Skeletal muscle tissue (tissue), 4 donors: ENCODE data around the gene CTXND1. TPM values are rescaled to one million over a fixed set of nuclear protein-coding genes. Genes with fewer than 3 reads are reported as not detected.

Source experiments
- H3K27ac ChIP-seq: one replicate; pipeline ENCODE4 v1.7.0; 2013; ENCODE audit warnings: mild to moderate bottlenecking, low read depth, low read length, inconsistent platforms
- H3K27me3 ChIP-seq, 3 donors: one replicate each; pipeline ENCODE4 v1.7.0; 2013; ENCODE audit warnings: low read length in 3 of 3; ENCODE audit not compliant: control insufficient read depth in 3 of 3, insufficient read depth in 3 of 3
- H3K36me3 ChIP-seq, 3 donors: one replicate each; pipeline ENCODE4 v1.7.0; 2013; ENCODE audit warnings: low read length in 3 of 3; ENCODE audit not compliant: control insufficient read depth in 3 of 3, insufficient read depth in 3 of 3
- H3K4me1 ChIP-seq, 3 donors: one replicate each; pipeline ENCODE4 v1.7.0; 2013; ENCODE audit warnings: low read length in 3 of 3, mild to moderate bottlenecking in 3 of 3; ENCODE audit not compliant: control insufficient read depth in 3 of 3, insufficient read depth in 3 of 3
- H3K4me3 ChIP-seq, 3 donors: one replicate each; pipeline ENCODE4 v1.7.0; 2013; ENCODE audit warnings: low read length in 3 of 3
- H3K9ac ChIP-seq, 3 donors: one replicate each; pipeline ENCODE4 v1.7.0; 2013; ENCODE audit warnings: low read length in 3 of 3, mild to moderate bottlenecking in 3 of 3, moderate library complexity in 2 of 3, low read depth in 1 of 3
- H3K9me3 ChIP-seq, 3 donors: one replicate each; pipeline ENCODE4 v1.7.0; 2013; ENCODE audit warnings: low read length in 3 of 3; ENCODE audit not compliant: control insufficient read depth in 3 of 3
- total RNA-seq: library from RNA; depleted of rRNA; stranded (reverse); fragments of >200 nt; gene quantifications from one replicate; pipeline ENCODE4 v1.2.3, GENCODE V29; 2014
- donor health status: Osteomylitis.

Gene CTXND1
- total RNA-seq, 1 donor from 2014 or later, result 0.52 TPM

GRCh38 chr15:80264031-80264430 lies 12.0 kb upstream of the CTXND1 start:
- Histone ChIP-seq H3K27me3 (peaks cover 13 to 36% (median 34%) of the 10 kb centered on the region in 3 donors), H3K4me3 (no peak overlapping the region)

DNA sequence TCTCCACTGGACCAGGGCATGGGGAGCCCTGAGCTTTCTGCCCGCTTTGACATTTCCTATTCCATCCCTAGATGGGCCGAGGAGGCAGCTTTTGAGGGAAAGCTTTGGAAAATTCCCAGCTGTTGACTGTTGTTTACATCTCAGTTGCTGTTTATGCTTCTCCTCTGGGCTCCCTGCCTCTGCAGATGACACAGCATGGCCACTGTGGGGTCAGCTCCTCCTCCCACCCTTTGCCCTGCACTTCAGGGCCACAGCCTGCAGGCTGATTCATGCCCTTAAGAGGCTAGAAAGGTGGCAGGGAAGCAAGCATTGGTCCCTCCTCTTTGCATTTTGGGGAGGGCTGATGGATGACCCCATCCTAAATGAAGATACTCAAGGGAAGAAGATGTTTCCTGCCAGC lies 8.5 kb upstream of the CTXND1 start:
- Histone ChIP-seq H3K36me3 (no peaks in the 10 kb centered on the region), H3K9ac (no peak overlapping the region), H3K27me3 (peaks cover 11 to 35% (median 20%) of the 10 kb centered on the region in 3 donors), H3K27ac (no peak overlapping the region), H3K4me3 (no peak overlapping the region), H3K9me3 (no peaks in the 10 kb centered on the region), H3K4me1 (no peaks in the 10 kb centered on the region)

More at GRCh38 chr15:80264031-80264430, 12.0 kb upstream of the CTXND1 start:
- H3K9me3 ChIP-seq, result no peaks in the 10 kb centered on the region
- no peaks in the 10 kb centered on the region for H3K36me3 ChIP-seq
- H3K9ac ChIP-seq, result no peak overlapping the region
- no peaks in the 10 kb centered on the region for H3K4me1 ChIP-seq
- no peak overlapping the region for H3K27ac ChIP-seq

DNA sequence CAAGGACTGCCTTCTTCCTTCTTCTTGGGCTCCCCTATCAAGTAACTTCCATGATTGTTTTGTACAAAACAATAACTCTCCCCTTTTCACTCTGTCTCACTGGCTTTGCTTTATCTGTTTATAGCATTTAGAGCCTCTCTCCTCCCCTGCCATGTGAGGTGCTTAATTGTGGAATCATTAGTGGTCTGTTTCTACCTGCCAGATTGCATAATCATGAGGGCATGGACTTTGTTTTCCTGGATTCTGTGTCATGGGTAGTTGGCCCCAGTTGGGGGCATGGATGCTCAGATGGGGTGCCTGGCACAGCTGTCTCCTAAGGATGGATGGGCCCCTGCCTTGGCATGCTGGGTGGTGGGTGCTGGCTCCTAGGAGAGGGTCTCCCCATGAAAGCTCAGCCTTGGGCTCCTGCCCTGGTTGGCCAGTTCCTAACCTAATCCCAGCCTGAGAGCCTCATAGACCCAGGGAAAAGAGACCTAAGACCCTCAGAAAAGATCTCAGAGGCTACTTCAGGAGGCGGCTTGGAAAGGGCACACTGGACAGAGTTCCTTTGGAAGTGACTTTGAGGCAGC lies 8.0 kb upstream of the CTXND1 start:
- peaks cover 15 to 35% (median 20%) of the 10 kb centered on the region in 3 donors for H3K27me3 ChIP-seq
- H3K36me3 ChIP-seq, result no peaks in the 10 kb centered on the region

GRCh38 chr15:80251428-80252120 lies 439 bp downstream of the CTXND1 start:
- H3K4me3 ChIP-seq, result peak overlapping the region in 2 of 3 donors; percentile 52
- peaks cover 44 to 61% (median 51%) of the 10 kb centered on the region in 3 donors for H3K27me3 ChIP-seq
- H3K9me3 ChIP-seq, result no peaks in the 10 kb centered on the region
- no peaks in the 10 kb centered on the region for H3K36me3 ChIP-seq
- no peak overlapping the region for H3K27ac ChIP-seq
- H3K4me1 ChIP-seq, result peaks cover 0 to 4% (median 0%) of the 10 kb centered on the region in 3 donors
- peak overlapping the region in 1 of 3 donors; percentile 33 for H3K9ac ChIP-seq

More for the DNA sequence above, 8.0 kb upstream of the CTXND1 start:
- Histone ChIP-seq H3K9ac (no peak overlapping the region), H3K4me3 (no peak overlapping the region), H3K9me3 (no peaks in the 10 kb centered on the region), H3K27ac (no peak overlapping the region), H3K4me1 (no peaks in the 10 kb centered on the region)

GRCh38 chr15:80250614-80251427 lies 1.2 kb downstream of the CTXND1 start:
- no peak overlapping the region for H3K27ac ChIP-seq
- peaks cover 0 to 4% (median 0%) of the 10 kb centered on the region in 3 donors for H3K4me1 ChIP-seq
- no peaks in the 10 kb centered on the region for H3K9me3 ChIP-seq
- H3K36me3 ChIP-seq, result no peaks in the 10 kb centered on the region
- H3K4me3 ChIP-seq, result no peak overlapping the region
- H3K27me3 ChIP-seq, result peaks cover 44 to 56% (median 51%) of the 10 kb centered on the region in 3 donors
- H3K9ac ChIP-seq, result peak overlapping the region in 1 of 3 donors; percentile 25

GRCh38 chr15:80249973-80250372 lies 2.0 kb downstream of the CTXND1 start:
- Histone ChIP-seq H3K9ac (no peak overlapping the region), H3K4me1 (peaks cover 0 to 4% (median 0%) of the 10 kb centered on the region in 3 donors), H3K27me3 (peaks cover 44 to 52% (median 47%) of the 10 kb centered on the region in 3 donors), H3K27ac (no peak overlapping the region), H3K36me3 (no peaks in the 10 kb centered on the region), H3K9me3 (no peaks in the 10 kb centered on the region), H3K4me3 (no peak overlapping the region)

- Histone ChIP-seq H3K36me3 (no peaks in the 10 kb centered on the region), H3K27ac (no peak overlapping the region), H3K9me3 (no peaks in the 10 kb centered on the region), H3K27me3 (peaks cover 42 to 44% (median 42%) of the 10 kb centered on the region in 3 donors), H3K9ac (no peak overlapping the region), H3K4me1 (peaks cover 0 to 4% (median 0%) of the 10 kb centered on the region in 3 donors), H3K4me3 (no peak overlapping the region)
Observed at GRCh38 chr15:80247320-80247719, 4.7 kb downstream of the CTXND1 start.

DNA sequence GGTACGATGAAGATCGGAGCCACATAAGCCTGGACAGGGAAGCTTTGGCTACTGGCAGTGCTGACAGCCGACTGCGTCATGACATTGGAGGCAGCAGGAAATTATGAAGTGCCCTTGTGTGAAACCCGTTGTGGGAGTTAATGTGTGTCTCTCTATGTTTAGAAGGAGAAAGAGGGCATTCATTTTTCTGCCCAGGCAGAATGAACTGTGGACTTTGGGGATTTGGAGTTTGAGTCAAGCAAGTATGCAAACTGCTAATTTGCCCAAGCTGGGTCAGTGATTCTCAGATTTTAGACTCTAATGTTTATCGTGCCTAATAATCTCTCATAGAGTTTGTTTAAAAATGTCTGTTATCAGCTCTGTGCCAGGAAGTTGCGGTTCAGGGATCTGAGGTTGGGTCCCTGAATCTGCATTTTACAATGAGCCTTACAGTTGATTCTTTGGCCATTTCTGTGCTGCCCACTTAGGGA lies 5.6 kb downstream of the CTXND1 start:
- Histone ChIP-seq H3K4me1 (no peaks in the 10 kb centered on the region), H3K27me3 (peaks cover 33 to 41% (median 36%) of the 10 kb centered on the region in 3 donors), H3K4me3 (no peak overlapping the region), H3K36me3 (no peaks in the 10 kb centered on the region), H3K9ac (no peak overlapping the region), H3K9me3 (no peaks in the 10 kb centered on the region), H3K27ac (no peak overlapping the region)

DNA sequence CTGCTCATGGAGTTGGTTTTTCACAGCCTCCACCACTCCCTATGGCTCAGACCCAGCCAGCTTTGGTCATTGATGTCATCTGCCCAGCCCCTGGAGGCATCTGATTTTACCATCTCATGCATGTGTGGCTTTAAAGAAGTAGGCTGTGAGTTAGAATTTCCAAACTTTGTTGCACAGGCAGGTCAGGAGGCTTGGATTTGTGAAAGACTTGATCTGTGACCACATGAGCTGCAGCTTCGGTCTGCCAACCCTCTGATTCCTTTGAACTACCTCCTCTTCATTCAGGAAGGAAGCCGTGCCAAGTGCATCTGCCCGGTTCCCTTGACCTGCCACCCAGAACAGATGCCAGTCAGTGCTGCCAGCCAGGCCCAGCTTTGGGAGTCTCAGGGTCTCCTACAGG lies 9.2 kb downstream of the CTXND1 start:
- H3K27me3 ChIP-seq, result peaks cover 16 to 20% (median 19%) of the 10 kb centered on the region in 3 donors
- no peak overlapping the region for H3K4me3 ChIP-seq
- H3K9ac ChIP-seq, result no peak overlapping the region
- no peaks in the 10 kb centered on the region for H3K4me1 ChIP-seq
- no peaks in the 10 kb centered on the region for H3K9me3 ChIP-seq
- H3K36me3 ChIP-seq, result no peaks in the 10 kb centered on the region
- no peak overlapping the region for H3K27ac ChIP-seq
